Measurements from ENCODE around the gene CLASP1. TPM values are rescaled to one million over a fixed set of nuclear protein-coding genes. Genes with fewer than 3 reads are reported as not detected.

Gene CLASP1
- total RNA-seq, 1 experiment from 2014 or later: 45.9 TPM

- H3K4me3 Mint-ChIP-seq: no peak overlapping the region
- H2BK120ac ChIP-seq (ENCODE audit: low read depth, low read length, poor library complexity, severe bottlenecking): no peak overlapping the region
- H3K27me3 Mint-ChIP-seq (ENCODE audit: low read depth): no peaks in the 10 kb centered on the region
- H3T11ph ChIP-seq (ENCODE audit: low read length): no peak overlapping the region
- no peak overlapping the region for H3K4ac ChIP-seq (ENCODE audit: low read depth, low read length)
- no peaks in the 10 kb centered on the region for H3K79me2 ChIP-seq (ENCODE audit: insufficient read depth, low read length)
- no peak overlapping the region for H2BK20ac ChIP-seq (ENCODE audit: low read depth, low read length, poor library complexity, severe bottlenecking)
- WGBS (ENCODE audit: extremely low coverage, insufficient read length, low lambda C conversion rate): no CpG with 5 or more reads among the region's 5 CpGs
- H3K4me1 Mint-ChIP-seq: no peaks in the 10 kb centered on the region
- H2AK5ac ChIP-seq (ENCODE audit: insufficient read length, low read length): no peak overlapping the region
- H3K9me3 Mint-ChIP-seq: no peaks in the 10 kb centered on the region
- no peak overlapping the region for H3K27ac ChIP-seq (ENCODE audit: insufficient read length, low read depth, low read length)
- no peaks in the 10 kb centered on the region for H3K4me1 ChIP-seq (ENCODE audit: insufficient read depth, low read length)
- no peaks in the 10 kb centered on the region for H3K9me3 ChIP-seq (ENCODE audit: control insufficient read depth, low read depth, low read length)
- no peak overlapping the region for H3K18ac ChIP-seq (ENCODE audit: insufficient read length, low read depth, low read length)
- no peak overlapping the region for H2AFZ ChIP-seq (ENCODE audit: low read length)
- no peaks in the 10 kb centered on the region for H4K20me1 ChIP-seq (ENCODE audit: control insufficient read depth, insufficient read depth, insufficient read length)
- no peak overlapping the region for H2BK12ac ChIP-seq (ENCODE audit: insufficient read length, low read depth, low read length)
- H4K91ac ChIP-seq (ENCODE audit: insufficient read length, low read depth, low read length): no peak overlapping the region
- H3K27me3 ChIP-seq (ENCODE audit: insufficient read depth, low read length): no peaks in the 10 kb centered on the region
- no peak overlapping the region for H4K8ac ChIP-seq (replicated peaks; ENCODE audit: insufficient read length, low read depth, low read length)
- no peak overlapping the region for H2BK5ac ChIP-seq (ENCODE audit: insufficient read length, low read length)
- H3K4me2 ChIP-seq (ENCODE audit: insufficient read depth, insufficient read length, low read length): no peak overlapping the region
- no peak overlapping the region for H3K27ac Mint-ChIP-seq
- TF ChIP-seq, protein P1, sequence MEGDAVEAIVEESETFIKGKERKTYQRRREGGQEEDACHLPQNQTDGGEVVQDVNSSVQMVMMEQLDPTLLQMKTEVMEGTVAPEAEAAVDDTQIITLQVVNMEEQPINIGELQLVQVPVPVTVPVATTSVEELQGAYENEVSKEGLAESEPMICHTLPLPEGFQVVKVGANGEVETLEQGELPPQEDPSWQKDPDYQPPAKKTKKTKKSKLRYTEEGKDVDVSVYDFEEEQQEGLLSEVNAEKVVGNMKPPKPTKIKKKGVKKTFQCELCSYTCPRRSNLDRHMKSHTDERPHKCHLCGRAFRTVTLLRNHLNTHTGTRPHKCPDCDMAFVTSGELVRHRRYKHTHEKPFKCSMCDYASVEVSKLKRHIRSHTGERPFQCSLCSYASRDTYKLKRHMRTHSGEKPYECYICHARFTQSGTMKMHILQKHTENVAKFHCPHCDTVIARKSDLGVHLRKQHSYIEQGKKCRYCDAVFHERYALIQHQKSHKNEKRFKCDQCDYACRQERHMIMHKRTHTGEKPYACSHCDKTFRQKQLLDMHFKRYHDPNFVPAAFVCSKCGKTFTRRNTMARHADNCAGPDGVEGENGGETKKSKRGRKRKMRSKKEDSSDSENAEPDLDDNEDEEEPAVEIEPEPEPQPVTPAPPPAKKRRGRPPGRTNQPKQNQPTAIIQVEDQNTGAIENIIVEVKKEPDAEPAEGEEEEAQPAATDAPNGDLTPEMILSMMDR (conservative IDR thresholded peaks at IDR 0.05): no peak
- no peaks in the 10 kb centered on the region for H3K23me2 ChIP-seq (ENCODE audit: insufficient read length, low read depth, low read length, poor library complexity, severe bottlenecking)
- DNase-seq: no peak
- H3K56ac ChIP-seq (ENCODE audit: insufficient read length, low read depth, low read length): no peak overlapping the region
- no peak overlapping the region for H3K9ac ChIP-seq (ENCODE audit: extremely low read depth, insufficient read length, low read length)
- peaks cover 24 to 65% (median 34%) of the 10 kb centered on the region in 3 experiments; a peak in 6 of 7 replicates for H3K36me3 Mint-ChIP-seq (ENCODE audit: insufficient read depth in 1 of 3, low read depth in 3 of 3)
- no peak overlapping the region for H2BK15ac ChIP-seq (ENCODE audit: low read depth, low read length)
- H4K5ac ChIP-seq (ENCODE audit: insufficient read length, low read depth, low read length): no peak overlapping the region
- H3K23ac ChIP-seq (ENCODE audit: insufficient read length, low read depth, low read length): no peak overlapping the region
- H3K14ac ChIP-seq (ENCODE audit: insufficient read depth, low read length): no peak overlapping the region
- H3K79me1 ChIP-seq (ENCODE audit: insufficient read depth, low read depth, low read length, poor library complexity, severe bottlenecking): no peaks in the 10 kb centered on the region
Measured at GRCh38 chr2:121363632-121364420, 285.4 kb downstream of the CLASP1 start.

All from H9 (cell line).